ENCODE results near the gene CTSZ.

DNA sequence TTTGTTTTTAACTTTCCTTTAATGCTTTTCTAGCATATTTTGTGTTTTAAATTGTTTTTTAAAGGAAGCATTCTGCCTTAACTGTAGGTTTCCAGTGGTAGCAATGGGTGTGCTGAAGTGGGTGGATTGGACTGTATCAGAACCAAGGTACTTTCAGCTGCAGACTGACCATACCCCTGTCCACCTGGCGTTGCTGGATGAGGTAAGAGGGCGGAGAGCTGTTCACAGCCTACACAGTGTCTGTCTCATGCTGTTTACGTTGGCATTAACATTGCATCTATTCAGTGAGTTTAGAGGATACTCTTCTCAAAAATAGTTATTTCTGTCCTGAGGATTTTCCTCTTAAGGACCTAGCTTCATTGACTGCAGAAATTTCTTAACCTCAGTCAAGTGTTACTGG is 14.1 kb downstream of the CTSZ start:
- TF ChIP-seq POLR2AphosphoS5 (IDR thresholded peaks at IDR 0.05) (no peak), POLR2A (IDR thresholded peaks at IDR 0.05) (no peak)
- TF ChIP-seq, protein P1, sequence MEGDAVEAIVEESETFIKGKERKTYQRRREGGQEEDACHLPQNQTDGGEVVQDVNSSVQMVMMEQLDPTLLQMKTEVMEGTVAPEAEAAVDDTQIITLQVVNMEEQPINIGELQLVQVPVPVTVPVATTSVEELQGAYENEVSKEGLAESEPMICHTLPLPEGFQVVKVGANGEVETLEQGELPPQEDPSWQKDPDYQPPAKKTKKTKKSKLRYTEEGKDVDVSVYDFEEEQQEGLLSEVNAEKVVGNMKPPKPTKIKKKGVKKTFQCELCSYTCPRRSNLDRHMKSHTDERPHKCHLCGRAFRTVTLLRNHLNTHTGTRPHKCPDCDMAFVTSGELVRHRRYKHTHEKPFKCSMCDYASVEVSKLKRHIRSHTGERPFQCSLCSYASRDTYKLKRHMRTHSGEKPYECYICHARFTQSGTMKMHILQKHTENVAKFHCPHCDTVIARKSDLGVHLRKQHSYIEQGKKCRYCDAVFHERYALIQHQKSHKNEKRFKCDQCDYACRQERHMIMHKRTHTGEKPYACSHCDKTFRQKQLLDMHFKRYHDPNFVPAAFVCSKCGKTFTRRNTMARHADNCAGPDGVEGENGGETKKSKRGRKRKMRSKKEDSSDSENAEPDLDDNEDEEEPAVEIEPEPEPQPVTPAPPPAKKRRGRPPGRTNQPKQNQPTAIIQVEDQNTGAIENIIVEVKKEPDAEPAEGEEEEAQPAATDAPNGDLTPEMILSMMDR (IDR thresholded peaks at IDR 0.05), result no peak
